Panc1 (cell line): Measurements from ENCODE around the gene MXD4.

Experiments used
- CTCF ChIP-seq: fragments of 450-650 bp; IDR thresholded peaks from 2 replicates; pipeline ENCODE4 v1.5.1; 2017; ENCODE audit warnings: mild to moderate bottlenecking
- REST ChIP-seq, 2 experiments: IDR thresholded peaks; 2 replicates each; pipeline ENCODE4 v1.6.1; 2011 to 2012; ENCODE audit warnings: low read depth in 2 of 2, control low read depth in 1 of 2, low read length in 1 of 2, mild to moderate bottlenecking in 1 of 2, moderate library complexity in 1 of 2; ENCODE audit not compliant: insufficient read depth in 1 of 2

GRCh38 chr4:2255501-2256155, 6.3 kb downstream of the MXD4 start:
- TF ChIP-seq CTCF (no peak), REST (IDR thresholded peaks at IDR 0.05; ENCODE audit: insufficient read depth in 1 of 2, low read depth in 2 of 2, low read length in 1 of 2) (no peak)
